ENCODE results near the gene NR1D1.

NR1D1 gene

GRCh38 chr17:40061609-40062038, 38.8 kb downstream of the NR1D1 start:
- no peak for DNase-seq

GRCh38 chr17:40060887-40061608, 39.3 kb downstream of the NR1D1 start:
- no peak for DNase-seq

GRCh38 chr17:40059729-40060475, 40.5 kb downstream of the NR1D1 start:
- no peak for DNase-seq

- no peak for DNase-seq
Measured at GRCh38 chr17:40058865-40059264, 41.5 kb downstream of the NR1D1 start.

- DNase-seq: no peak
Measured at GRCh38 chr17:40058186-40058784, 42.1 kb downstream of the NR1D1 start.

GRCh38 chr17:40056379-40057015, 43.9 kb downstream of the NR1D1 start:
- DNase-seq: no peak
